ENCODE data around the gene TCAP.

DNA sequence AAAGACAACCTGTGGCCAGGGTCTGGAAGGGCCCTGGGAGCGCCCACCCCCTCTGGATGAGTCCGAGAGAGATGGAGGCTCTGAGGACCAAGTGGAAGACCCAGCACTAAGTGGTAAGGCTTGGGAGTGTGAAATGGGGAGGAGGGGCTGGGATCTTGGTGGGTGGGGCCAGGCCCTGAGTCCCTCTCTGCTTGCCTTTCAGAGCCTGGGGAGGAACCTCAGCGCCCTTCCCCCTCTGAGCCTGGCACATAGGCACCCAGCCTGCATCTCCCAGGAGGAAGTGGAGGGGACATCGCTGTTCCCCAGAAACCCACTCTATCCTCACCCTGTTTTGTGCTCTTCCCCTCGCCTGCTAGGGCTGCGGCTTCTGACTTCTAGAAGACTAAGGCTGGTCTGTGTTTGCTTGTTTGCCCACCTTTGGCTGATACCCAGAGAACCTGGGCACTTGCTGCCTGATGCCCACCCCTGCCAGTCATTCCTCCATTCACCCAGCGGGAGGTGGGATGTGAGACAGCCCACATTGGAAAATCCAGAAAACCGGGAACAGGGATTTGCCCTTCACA is 29.5 kb upstream of the TCAP start:
- TF ChIP-seq, protein P1, sequence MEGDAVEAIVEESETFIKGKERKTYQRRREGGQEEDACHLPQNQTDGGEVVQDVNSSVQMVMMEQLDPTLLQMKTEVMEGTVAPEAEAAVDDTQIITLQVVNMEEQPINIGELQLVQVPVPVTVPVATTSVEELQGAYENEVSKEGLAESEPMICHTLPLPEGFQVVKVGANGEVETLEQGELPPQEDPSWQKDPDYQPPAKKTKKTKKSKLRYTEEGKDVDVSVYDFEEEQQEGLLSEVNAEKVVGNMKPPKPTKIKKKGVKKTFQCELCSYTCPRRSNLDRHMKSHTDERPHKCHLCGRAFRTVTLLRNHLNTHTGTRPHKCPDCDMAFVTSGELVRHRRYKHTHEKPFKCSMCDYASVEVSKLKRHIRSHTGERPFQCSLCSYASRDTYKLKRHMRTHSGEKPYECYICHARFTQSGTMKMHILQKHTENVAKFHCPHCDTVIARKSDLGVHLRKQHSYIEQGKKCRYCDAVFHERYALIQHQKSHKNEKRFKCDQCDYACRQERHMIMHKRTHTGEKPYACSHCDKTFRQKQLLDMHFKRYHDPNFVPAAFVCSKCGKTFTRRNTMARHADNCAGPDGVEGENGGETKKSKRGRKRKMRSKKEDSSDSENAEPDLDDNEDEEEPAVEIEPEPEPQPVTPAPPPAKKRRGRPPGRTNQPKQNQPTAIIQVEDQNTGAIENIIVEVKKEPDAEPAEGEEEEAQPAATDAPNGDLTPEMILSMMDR (IDR thresholded peaks at IDR 0.05; ENCODE audit: insufficient read depth, low read length, poor library complexity, severe bottlenecking), result no peak
- TF ChIP-seq EZH2phosphoT487 (conservative IDR thresholded peaks at IDR 0.05; ENCODE audit: low read length), result no peak

Data from SU-DHL-6 (cell line).